ENCODE measurements around the gene SEMG2.

SEMG2 gene

GRCh38 chr20:45221076-45221475 is at the start of gene SEMG2:
Gene SEMG2 (plus strand): TSS chr20:45221373. CDS start chr20:45221390, 17 bp downstream.
- DNase-seq (ENCODE audit: low spot score) = no peak

- no peak for DNase-seq (ENCODE audit: low spot score)
Observed at GRCh38 chr20:45173522-45173921, 47.7 kb upstream of the SEMG2 start.

- no peak for DNase-seq (ENCODE audit: low spot score)
Observed at GRCh38 chr20:45174434-45175364, 46.5 kb upstream of the SEMG2 start, which contains the start of gene PI3. Gene PI3 (plus strand): TSS chr20:45174902. CDS start chr20:45174923, 21 bp downstream.

- DNase-seq (ENCODE audit: low spot score) = no peak
Observed at GRCh38 chr20:45176526-45177267, 44.5 kb upstream of the SEMG2 start.

GRCh38 chr20:45179166-45179565 is 42.0 kb upstream of the SEMG2 start:
- no peak for DNase-seq (ENCODE audit: low spot score)

GRCh38 chr20:45181639-45182038 is 39.5 kb upstream of the SEMG2 start:
- DNase-seq (ENCODE audit: low spot score) = no peak

- no peak for DNase-seq (ENCODE audit: low spot score)
Observed at GRCh38 chr20:45183084-45183483, 38.1 kb upstream of the SEMG2 start.

GRCh38 chr20:45187693-45188092 is 33.5 kb upstream of the SEMG2 start:
- DNase-seq (ENCODE audit: low spot score) = no peak

GRCh38 chr20:45189067-45189609 is 32.0 kb upstream of the SEMG2 start:
- no peak for DNase-seq (ENCODE audit: low spot score)

GRCh38 chr20:45189861-45190260 is 31.3 kb upstream of the SEMG2 start:
- no peak for DNase-seq (ENCODE audit: low spot score)

- DNase-seq (ENCODE audit: low spot score) = no peak
Observed at GRCh38 chr20:45191926-45192325, 29.2 kb upstream of the SEMG2 start.

GRCh38 chr20:45193331-45193730 is 27.8 kb upstream of the SEMG2 start:
- DNase-seq (ENCODE audit: low spot score) = no peak

GRCh38 chr20:45206725-45207124 is 14.4 kb upstream of the SEMG2 start, which contains the start of gene SEMG1:
Gene SEMG1 (plus strand): TSS chr20:45207033. CDS start chr20:45207054, 21 bp downstream.
- no peak for DNase-seq (ENCODE audit: low spot score)

GRCh38 chr20:45209924-45210323 is 11.2 kb upstream of the SEMG2 start:
- DNase-seq (ENCODE audit: low spot score) = no peak

GRCh38 chr20:45211569-45212474 is 9.4 kb upstream of the SEMG2 start:
- DNase-seq (ENCODE audit: low spot score) = no peak

GRCh38 chr20:45212836-45213235 is 8.3 kb upstream of the SEMG2 start:
- DNase-seq (ENCODE audit: low spot score) = no peak

- DNase-seq (ENCODE audit: low spot score) = no peak
Observed at GRCh38 chr20:45218124-45218523, 3.0 kb upstream of the SEMG2 start.

GRCh38 chr20:45218636-45219035 is 2.5 kb upstream of the SEMG2 start:
- DNase-seq (ENCODE audit: low spot score) = no peak

- no peak for DNase-seq (ENCODE audit: low spot score)
Observed at GRCh38 chr20:45223136-45223535, 2.0 kb downstream of the SEMG2 start.

GRCh38 chr20:45226287-45226686 is 5.1 kb downstream of the SEMG2 start:
- DNase-seq (ENCODE audit: low spot score) = no peak

- no peak for DNase-seq (ENCODE audit: low spot score)
Observed at GRCh38 chr20:45229264-45230056, 8.3 kb downstream of the SEMG2 start.
